ENCODE data around the gene ZNF776.
"Not testable (repeated sequence)": the region's sequence is repeated elsewhere in the genome, so short reads cannot be mapped to it uniquely, and the experiment has no call there.

ZNF776 gene

DNA sequence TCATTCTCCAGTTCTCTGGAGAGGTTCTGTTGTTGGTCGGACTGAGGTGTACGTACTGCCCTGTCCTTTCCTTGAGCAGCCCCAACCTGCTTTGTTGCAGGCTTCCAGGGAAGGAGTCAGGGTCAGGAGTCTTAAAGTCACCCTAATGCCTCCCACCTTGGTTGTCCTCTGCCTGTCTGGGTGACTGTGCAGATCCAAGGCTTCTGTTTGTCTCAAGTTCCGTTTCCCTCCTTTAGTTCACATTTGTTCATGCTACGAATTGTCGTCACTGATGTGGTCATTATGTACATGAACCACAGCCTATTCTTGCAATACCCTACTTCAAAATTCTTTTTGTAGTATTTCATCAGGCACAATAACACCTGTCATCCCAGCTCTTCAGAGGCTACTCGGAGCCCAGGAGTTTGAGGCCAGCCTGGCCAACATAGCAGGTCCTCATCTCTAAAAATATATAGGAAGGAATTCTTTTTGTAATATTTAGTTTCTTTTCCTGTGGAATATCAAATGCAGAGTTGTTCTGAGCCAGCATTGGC, 30.2 kb downstream of the ZNF776 start:
- in situ Hi-C loops (cut with MboI; ENCODE audit: low sequenced_read_pairs) = no loop called here

GRCh38 chr19:57778336-57778735, 31.7 kb downstream of the ZNF776 start:
- in situ Hi-C loops (cut with MboI; ENCODE audit: low sequenced_read_pairs) = no loop called here

DNA sequence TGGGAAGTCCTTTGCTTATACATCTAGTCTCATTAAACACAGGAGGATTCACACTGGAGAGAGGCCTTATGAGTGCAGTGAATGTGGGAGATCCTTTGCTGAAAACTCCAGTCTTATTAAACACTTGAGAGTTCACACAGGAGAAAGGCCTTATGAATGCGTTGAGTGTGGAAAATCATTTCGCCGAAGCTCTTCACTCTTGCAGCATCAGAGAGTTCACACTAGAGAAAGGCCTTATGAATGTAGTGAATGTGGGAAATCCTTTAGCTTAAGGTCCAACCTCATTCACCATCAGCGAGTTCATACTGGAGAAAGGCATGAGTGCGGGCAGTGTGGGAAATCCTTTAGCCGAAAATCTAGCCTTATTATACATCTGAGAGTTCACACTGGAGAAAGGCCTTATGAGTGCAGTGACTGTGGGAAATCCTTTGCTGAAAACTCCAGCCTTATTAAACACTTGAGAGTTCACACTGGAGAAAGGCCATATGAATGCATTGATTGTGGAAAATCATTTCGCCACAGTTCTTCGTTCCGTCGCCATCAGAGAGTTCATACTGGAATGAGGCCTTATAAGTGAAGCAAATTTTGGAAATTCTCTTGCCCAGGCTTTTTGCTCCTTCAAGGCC, 32.7 kb downstream of the ZNF776 start:
- in situ Hi-C loops (cut with MboI; ENCODE audit: low sequenced_read_pairs) = no loop called here

- in situ Hi-C loops (cut with MboI; ENCODE audit: low sequenced_read_pairs) = no loop called here
Measured at GRCh38 chr19:57786286-57786685, 39.7 kb downstream of the ZNF776 start.

DNA sequence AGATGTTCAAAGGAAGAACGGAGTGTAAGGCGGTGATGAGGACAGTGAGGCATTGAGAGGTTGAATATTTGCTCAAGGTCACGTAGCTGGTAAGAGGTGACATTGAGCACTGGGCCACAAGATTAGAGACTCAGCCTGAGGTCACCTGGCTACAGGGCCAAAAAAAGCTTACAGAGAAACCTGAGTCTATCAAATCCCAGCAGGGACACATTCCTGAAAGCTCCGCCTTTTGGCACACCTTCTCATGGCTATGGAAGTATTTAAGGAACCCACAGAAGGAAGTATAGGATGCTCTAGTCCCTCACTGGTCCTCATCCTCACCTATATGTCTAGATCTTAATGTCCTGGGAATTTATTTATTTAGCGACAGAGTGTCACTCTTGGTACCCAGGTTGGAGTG, 40.3 kb downstream of the ZNF776 start:
- in situ Hi-C loops (cut with MboI; ENCODE audit: low sequenced_read_pairs) = no loop called here

DNA sequence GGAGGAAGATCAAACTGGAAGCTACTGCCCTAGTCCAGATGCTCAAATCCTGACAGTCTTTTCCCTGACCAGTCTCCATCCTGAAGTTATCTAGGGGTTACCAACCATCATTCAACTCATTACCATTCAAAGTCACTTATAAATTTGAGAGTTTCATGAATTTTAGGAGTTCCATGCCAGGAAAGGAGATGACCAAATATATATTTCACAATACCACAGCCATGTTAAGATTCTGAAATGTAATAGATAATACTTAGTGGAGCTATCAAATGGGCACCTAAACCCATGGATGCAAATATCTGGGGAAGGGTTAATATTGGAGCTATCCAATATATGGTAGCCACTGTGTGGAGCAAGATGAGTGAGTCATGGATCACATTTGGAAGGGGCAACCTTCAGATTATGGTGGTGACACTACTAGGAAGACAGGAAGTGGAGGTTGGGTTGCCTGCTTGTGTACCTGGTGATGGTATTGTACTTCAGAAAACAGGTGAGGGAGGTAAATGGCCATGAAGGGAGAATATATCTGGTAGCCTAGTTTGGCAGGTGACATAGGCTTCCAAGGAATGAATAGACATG, 41.6 kb downstream of the ZNF776 start:
- in situ Hi-C loops (cut with MboI; ENCODE audit: low sequenced_read_pairs) = no loop called here

DNA sequence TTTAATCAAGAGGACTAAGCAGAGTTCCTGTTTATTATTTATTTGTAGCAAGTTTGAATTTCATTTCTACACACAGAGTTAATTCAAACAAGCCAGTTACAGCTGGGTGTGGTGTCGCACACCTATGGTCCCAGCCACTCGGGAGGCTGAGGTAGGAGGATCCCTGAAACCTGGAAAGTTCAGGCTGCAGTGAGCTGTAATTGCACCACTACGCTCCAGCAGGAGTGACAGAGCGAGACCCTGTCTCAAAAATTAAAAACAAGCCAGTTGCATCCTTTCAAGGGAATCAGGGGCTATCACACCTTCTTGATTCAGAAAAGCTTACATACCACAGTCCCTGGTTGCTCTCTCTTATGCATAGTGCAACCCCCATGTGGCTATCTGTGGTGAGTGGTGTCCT, 42.7 kb downstream of the ZNF776 start:
- in situ Hi-C loops (cut with MboI; ENCODE audit: low sequenced_read_pairs) = no loop called here

- in situ Hi-C loops (cut with MboI; ENCODE audit: low sequenced_read_pairs) = not testable (repeated sequence)
Measured at GRCh38 chr19:57796580-57796979, 50.0 kb downstream of the ZNF776 start.

GRCh38 chr19:57800696-57801095, 54.1 kb downstream of the ZNF776 start:
- in situ Hi-C loops (cut with MboI; ENCODE audit: low sequenced_read_pairs) = no loop called here

DNA sequence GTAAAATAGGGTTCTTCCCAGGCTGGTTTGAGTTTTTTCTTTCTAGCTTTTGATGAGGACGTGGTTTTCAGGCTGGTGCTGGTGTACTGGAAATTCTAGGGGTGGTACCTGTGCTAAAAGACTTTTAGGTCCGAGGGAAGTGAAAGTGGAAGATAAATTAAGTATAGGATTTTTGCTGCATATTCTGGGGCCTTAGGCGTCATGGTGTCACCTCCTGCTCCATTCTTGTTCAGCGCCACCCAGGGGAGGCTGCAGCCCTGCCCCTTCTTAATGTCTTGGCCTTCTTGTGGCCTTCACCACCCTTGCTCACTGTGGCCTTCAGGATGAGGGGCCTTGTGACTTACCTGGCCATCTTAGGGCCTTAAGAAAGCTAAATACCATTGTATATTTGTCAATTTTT, 55.7 kb downstream of the ZNF776 start:
- in situ Hi-C loops (cut with MboI; ENCODE audit: low sequenced_read_pairs) = no loop called here

GRCh38 chr19:57803265-57803593, 56.6 kb downstream of the ZNF776 start:
- in situ Hi-C loops (cut with MboI; ENCODE audit: low sequenced_read_pairs) = no loop called here

DNA sequence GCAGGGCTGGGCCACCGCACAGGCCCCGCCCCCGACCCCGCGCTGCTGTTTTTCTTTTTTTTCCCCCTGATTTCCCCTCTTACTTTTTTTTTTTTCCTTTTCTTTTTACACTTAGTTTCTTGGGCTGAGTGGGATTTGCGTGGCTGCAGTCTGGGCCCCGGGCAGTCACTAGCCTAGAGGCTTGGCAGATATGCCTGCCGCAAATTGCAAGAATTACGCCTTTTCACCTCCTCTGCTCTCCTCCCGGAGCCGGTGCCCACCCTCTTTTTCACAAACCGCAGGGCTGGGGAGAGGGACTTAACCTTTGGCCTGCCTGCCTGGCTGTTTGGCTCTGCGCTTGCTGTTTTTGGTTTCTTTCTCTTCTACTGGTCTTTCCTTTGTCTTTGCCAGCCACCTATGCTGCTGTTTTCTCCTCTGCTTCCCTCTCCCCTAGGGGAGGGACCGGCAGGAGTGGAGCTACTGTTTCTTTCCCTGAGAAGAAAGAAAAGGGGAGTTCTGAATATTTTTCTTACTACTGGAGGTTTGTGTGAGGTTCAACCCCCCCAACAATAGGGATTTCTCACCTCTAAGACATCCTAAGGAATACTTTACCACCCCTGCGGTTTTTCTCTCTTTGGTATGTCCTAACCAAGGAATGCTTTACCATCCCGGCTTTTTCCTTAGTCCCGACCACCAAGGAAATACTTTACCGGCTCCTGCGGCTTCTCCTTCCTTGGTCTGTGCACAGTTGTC, 57.1 kb downstream of the ZNF776 start:
- in situ Hi-C loops (cut with MboI; ENCODE audit: low sequenced_read_pairs) = no loop called here

DNA sequence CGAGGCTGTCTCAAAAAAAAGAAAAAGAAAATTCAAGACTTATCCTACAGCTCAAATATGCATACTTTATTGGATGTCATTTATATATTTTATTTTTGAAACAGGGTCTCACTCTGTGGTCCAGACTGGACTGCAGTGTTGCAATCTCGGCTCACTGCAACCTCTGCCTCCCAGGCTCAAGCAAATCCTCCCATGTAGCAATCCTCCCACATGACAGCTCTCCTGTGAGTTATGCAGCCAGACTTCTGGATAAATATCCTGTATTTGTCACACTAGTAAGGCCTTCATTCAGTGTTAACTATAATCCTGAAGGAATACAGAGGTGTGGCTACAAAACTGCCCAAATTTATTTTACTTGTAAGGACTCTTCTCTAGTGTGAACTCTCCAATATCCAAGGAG, 60.9 kb downstream of the ZNF776 start:
- in situ Hi-C loops (cut with MboI; ENCODE audit: low sequenced_read_pairs) = no loop called here
